HG03442 (cell line): ENCODE results near the gene NFXL1.

ENCODE experiments used
- ATAC-seq: cut with Tn5 transposase; IDR thresholded peaks from one replicate; pipeline ENCODE4 v1.9.1; 2021; ENCODE audit warnings: mild to moderate bottlenecking, moderate library complexity; ENCODE audit not compliant: unreplicated experiment

NFXL1 gene

GRCh38 chr4:47836641-47837093 lies 77.7 kb downstream of the NFXL1 start:
- peak; percentile 62 for ATAC-seq

GRCh38 chr4:47835494-47835893 lies 78.9 kb downstream of the NFXL1 start:
- ATAC-seq, result no peak

DNA sequence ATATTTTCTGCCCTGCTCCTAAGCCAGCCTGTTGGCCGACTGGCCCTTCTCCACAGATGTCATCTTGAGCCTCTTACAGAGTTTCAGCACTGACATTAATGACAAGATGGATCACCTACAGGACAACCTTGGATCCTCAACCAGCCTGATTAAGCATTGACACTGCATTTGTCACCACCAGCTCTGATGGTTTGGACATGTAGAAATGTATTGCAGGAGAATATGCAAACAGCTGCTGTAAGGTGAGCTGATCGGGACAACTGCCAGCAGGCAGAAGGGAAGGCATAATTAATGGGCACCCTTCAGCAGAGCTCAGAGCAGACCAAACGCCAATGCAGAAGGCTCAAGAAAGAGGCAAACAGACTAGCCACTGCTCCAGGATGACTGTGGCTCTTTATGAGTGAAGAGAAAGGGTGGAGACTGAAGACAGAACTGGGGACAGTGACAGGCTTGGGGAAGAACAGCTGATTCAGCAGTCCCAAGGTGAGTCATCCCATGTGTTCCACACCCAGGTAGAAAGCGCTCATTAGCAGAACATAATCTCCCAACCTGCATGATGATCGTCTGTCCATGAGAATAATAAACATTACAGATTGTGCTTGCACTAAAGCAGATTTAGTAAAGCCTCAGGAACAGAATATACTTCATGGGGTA lies 83.2 kb downstream of the NFXL1 start:
- ATAC-seq, result no peak

GRCh38 chr4:47830265-47831025 lies 83.9 kb downstream of the NFXL1 start:
- ATAC-seq, result no peak

- ATAC-seq, result no peak
Observed at GRCh38 chr4:47829438-47829837, 84.9 kb downstream of the NFXL1 start.

GRCh38 chr4:47827343-47828047 lies 86.9 kb downstream of the NFXL1 start:
- no peak for ATAC-seq

GRCh38 chr4:47824840-47825239 lies 89.5 kb downstream of the NFXL1 start:
- peak; percentile 72 for ATAC-seq

DNA sequence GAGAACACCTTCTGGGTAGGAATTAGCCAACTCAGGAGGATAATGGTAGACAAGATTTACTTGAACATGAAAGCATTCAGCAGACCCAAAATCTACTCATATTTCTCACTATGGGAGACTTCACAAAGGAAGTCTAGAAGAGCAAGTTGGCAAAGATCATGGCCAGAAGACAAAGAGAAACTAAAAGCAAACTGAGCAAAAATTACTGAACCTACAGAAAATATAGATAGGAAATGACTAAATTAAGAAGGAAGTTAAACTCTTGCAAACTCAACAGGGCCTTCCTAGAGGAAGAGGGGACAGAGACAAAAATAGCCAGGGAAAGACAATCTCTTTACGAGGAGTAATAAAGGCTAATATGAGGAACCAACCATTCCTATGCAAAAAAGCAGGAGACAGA lies 95.2 kb downstream of the NFXL1 start:
- no peak for ATAC-seq

- ATAC-seq, result no peak
Observed at GRCh38 chr4:47817275-47817674, 97.1 kb downstream of the NFXL1 start.

DNA sequence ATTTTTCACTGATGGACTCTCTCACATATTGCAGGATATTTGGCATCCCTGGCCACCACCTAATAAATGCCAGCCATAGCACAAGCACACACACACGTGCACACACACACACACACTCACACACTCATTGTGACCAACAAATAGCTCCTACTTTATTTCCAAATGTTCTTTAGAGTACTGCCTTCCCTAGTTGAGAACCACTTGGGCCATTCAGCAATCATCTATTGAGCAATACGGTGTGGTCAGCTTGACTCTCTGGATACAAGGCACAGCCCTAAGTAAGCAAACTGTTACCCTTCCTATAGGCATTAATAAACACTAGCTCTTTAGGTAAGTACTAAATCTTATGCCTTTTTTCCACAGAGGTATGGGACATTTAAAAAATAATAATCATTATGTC lies 97.6 kb downstream of the NFXL1 start:
- no peak for ATAC-seq

GRCh38 chr4:47814618-47815295 lies 99.6 kb downstream of the NFXL1 start:
- ATAC-seq, result no peak

DNA sequence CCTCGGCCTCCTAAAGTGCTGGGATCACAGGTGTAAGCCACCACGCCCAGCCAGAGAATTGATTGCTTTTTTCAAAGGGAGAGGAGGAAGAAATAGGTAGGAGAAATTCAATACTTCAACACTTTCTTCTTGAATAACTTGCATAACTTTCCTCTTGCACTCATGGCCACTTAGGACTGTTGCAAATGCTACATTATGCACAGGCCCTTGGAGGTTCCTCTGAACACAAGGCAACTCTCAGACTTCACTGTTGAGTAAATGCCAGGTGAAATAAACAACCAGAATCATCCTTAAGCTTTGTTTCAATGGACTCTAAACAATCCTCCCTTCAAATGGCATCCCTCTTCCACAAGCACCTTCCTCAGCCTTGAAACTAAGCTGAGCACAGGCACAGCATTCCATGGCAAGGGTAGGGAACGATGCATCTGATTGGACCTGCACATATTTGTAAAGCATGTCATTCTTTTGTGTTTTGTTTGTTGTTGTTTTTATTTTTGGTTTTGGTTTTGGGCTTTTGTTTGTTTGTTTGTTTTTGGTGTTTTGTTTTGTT lies 104.7 kb downstream of the NFXL1 start:
- no peak for ATAC-seq

GRCh38 chr4:47804598-47804997 lies 109.8 kb downstream of the NFXL1 start:
- no peak for ATAC-seq

- no peak for ATAC-seq
Observed at GRCh38 chr4:47801481-47802002, 112.8 kb downstream of the NFXL1 start.

DNA sequence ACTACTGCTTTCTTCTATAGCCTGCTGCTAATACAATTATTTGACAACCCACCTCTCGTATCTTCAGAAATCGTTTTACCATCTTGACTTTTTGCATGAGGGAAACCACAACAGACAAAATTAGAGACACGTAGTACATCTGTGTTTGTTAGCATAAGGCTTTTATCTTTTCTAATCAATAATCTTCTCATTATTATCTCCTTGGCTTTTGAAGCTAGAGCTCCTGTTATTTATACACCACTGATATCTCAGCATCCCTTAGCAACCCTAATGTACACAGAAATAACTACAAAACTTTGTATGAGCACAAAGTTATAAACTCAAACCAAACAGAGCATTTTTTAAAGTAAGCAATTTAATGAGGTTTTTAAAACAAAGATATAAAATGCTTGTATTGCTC lies 116.2 kb downstream of the NFXL1 start:
- no peak for ATAC-seq
